ENCODE measurements around the gene UCK2. TPM values are rescaled to one million over a fixed set of nuclear protein-coding genes. Genes with fewer than 3 reads are reported as not detected.
A peak's percentile ranks its signal among the peaks of the same experiment; 100 is the strongest.

Gene UCK2
- total RNA-seq, 1 donor from 2014 or later, result 77.9 TPM

GRCh38 chr1:165897326-165898303, 70.2 kb downstream of the UCK2 start:
- no peak for FAIRE-seq
- no peak for DNase-seq (ENCODE audit: low spot score in 2 of 2)

- DNase-seq (ENCODE audit: low spot score in 2 of 2) (no peak), FAIRE-seq (no peak)
Measured at GRCh38 chr1:165898837-165899236, 71.4 kb downstream of the UCK2 start.

- DNase-seq (ENCODE audit: low spot score in 2 of 2), result no peak
- FAIRE-seq, result no peak
Measured at GRCh38 chr1:165899461-165899941, 72.1 kb downstream of the UCK2 start.

- FAIRE-seq (no peak), DNase-seq (ENCODE audit: low spot score in 2 of 2) (no peak)
Measured at GRCh38 chr1:165900576-165901380, 73.4 kb downstream of the UCK2 start.

- DNase-seq (ENCODE audit: low spot score in 2 of 2), result no peak
- no peak for FAIRE-seq
Measured at GRCh38 chr1:165902565-165902964, 75.2 kb downstream of the UCK2 start.

- no peak for FAIRE-seq
- DNase-seq (ENCODE audit: low spot score in 2 of 2), result no peak
Measured at GRCh38 chr1:165903672-165904071, 76.3 kb downstream of the UCK2 start.

- no peak for FAIRE-seq
- no peak for DNase-seq (ENCODE audit: low spot score in 2 of 2)
Measured at GRCh38 chr1:165904948-165905347, 77.5 kb downstream of the UCK2 start.

GRCh38 chr1:165905853-165906252, 78.4 kb downstream of the UCK2 start:
- FAIRE-seq, result no peak
- no peak for DNase-seq (ENCODE audit: low spot score in 2 of 2)

GRCh38 chr1:165907256-165907857, 79.9 kb downstream of the UCK2 start:
- FAIRE-seq, result no peak
- no peak for DNase-seq (ENCODE audit: low spot score in 2 of 2)

GRCh38 chr1:165910764-165911421, 83.5 kb downstream of the UCK2 start:
- FAIRE-seq (no peak), DNase-seq (ENCODE audit: low spot score in 2 of 2) (no peak)

- no peak for DNase-seq (ENCODE audit: low spot score in 2 of 2)
- no peak for FAIRE-seq
Measured at GRCh38 chr1:165911609-165912281, 84.3 kb downstream of the UCK2 start.

- FAIRE-seq (no peak), DNase-seq (ENCODE audit: low spot score in 2 of 2) (no peak)
Measured at GRCh38 chr1:165912638-165913037, 85.2 kb downstream of the UCK2 start.

GRCh38 chr1:165914136-165914798, 86.9 kb downstream of the UCK2 start:
- DNase-seq (ENCODE audit: low spot score in 2 of 2) (peak; percentile 55 to 79), FAIRE-seq (peak; percentile 84)

- FAIRE-seq (no peak), DNase-seq (ENCODE audit: low spot score in 2 of 2) (no peak)
Measured at GRCh38 chr1:165915480-165915879, 88.1 kb downstream of the UCK2 start.

GRCh38 chr1:165915932-165916348, 88.5 kb downstream of the UCK2 start:
- DNase-seq (ENCODE audit: low spot score in 2 of 2) (no peak), FAIRE-seq (no peak)

GRCh38 chr1:165917166-165917565, 89.8 kb downstream of the UCK2 start:
- no peak for FAIRE-seq

GRCh38 chr1:165924117-165924516, 96.7 kb downstream of the UCK2 start:
- FAIRE-seq, result no peak
- DNase-seq (ENCODE audit: low spot score in 2 of 2), result no peak

More at GRCh38 chr1:165917166-165917565, 89.8 kb downstream of the UCK2 start:
- DNase-seq (ENCODE audit: low spot score in 2 of 2), result no peak

- FAIRE-seq (no peak), DNase-seq (ENCODE audit: low spot score in 2 of 2) (no peak)
Measured at GRCh38 chr1:165925498-165926079, 98.2 kb downstream of the UCK2 start.

- FAIRE-seq (no peak), DNase-seq (ENCODE audit: low spot score in 2 of 2) (no peak)
Measured at GRCh38 chr1:165927169-165927568, 99.8 kb downstream of the UCK2 start.

Data from frontal cortex (tissue), 4 donors.